Panc1 (cell line): ENCODE data around the gene GPRC6A.

ENCODE experiments used
- CTCF ChIP-seq: fragments of 450-650 bp; IDR thresholded peaks from 2 replicates; pipeline ENCODE4 v1.5.1; 2017; ENCODE audit warnings: mild to moderate bottlenecking
- REST ChIP-seq, 2 experiments: IDR thresholded peaks; 2 replicates each; pipeline ENCODE4 v1.6.1; 2011 to 2012; ENCODE audit warnings: low read depth in 2 of 2, control low read depth in 1 of 2, low read length in 1 of 2, mild to moderate bottlenecking in 1 of 2, moderate library complexity in 1 of 2; ENCODE audit not compliant: insufficient read depth in 1 of 2
- SIN3A ChIP-seq: IDR thresholded peaks from 2 replicates; pipeline ENCODE4 v1.6.1; 2012; ENCODE audit warnings: low read depth, mild to moderate bottlenecking, low read length, moderate library complexity, borderline replicate concordance; ENCODE audit not compliant: insufficient read depth

- no peak for TF ChIP-seq CTCF
- no peak for TF ChIP-seq REST (IDR thresholded peaks at IDR 0.05; ENCODE audit: insufficient read depth in 1 of 2, low read depth in 2 of 2, low read length in 1 of 2)
- TF ChIP-seq SIN3A = no peak
These were observed 29.2 kb upstream of the GPRC6A start for GRCh38 chr6:116858060-116858459.
